ENCODE data around the gene TXK. TPM values are rescaled to one million over a fixed set of nuclear protein-coding genes. Genes with fewer than 3 reads are reported as not detected.
A peak's percentile ranks its signal among the peaks of the same experiment; 100 is the strongest.
"Not testable (repeated sequence)": the region's sequence is repeated elsewhere in the genome, so short reads cannot be mapped to it uniquely, and the experiment has no call there.

TXK gene
- total RNA-seq, 4 donors from 2014 or later, result 1.7 to 5.2 (median 3.5) TPM

GRCh38 chr4:48173056-48173991, 39.3 kb upstream of the TXK start:
- Histone ChIP-seq H3K27ac (peak overlapping the region in 2 of 4 donors; percentile 53 to 65), H3K4me1 (peaks cover 0 to 17% (median 8%) of the 10 kb centered on the region in 3 donors), H3K9me3 (no peaks in the 10 kb centered on the region), H3K36me3 (peaks cover 0 to 13% (median 0%) of the 10 kb centered on the region in 3 donors), H3K27me3 (no peaks in the 10 kb centered on the region), H3K4me3 (no peak overlapping the region)
- no peak for DNase-seq
- TF ChIP-seq, protein P1, sequence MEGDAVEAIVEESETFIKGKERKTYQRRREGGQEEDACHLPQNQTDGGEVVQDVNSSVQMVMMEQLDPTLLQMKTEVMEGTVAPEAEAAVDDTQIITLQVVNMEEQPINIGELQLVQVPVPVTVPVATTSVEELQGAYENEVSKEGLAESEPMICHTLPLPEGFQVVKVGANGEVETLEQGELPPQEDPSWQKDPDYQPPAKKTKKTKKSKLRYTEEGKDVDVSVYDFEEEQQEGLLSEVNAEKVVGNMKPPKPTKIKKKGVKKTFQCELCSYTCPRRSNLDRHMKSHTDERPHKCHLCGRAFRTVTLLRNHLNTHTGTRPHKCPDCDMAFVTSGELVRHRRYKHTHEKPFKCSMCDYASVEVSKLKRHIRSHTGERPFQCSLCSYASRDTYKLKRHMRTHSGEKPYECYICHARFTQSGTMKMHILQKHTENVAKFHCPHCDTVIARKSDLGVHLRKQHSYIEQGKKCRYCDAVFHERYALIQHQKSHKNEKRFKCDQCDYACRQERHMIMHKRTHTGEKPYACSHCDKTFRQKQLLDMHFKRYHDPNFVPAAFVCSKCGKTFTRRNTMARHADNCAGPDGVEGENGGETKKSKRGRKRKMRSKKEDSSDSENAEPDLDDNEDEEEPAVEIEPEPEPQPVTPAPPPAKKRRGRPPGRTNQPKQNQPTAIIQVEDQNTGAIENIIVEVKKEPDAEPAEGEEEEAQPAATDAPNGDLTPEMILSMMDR (IDR thresholded peaks at IDR 0.05), result no peak
- TF ChIP-seq POLR2A (IDR thresholded peaks at IDR 0.05), result no peak
- WGBS, 2 donors, result 62 to 67% methylated on average over 6 of the region's 6 CpGs
- intact Hi-C loops (cut with DNase I), result no loop called here

DNA sequence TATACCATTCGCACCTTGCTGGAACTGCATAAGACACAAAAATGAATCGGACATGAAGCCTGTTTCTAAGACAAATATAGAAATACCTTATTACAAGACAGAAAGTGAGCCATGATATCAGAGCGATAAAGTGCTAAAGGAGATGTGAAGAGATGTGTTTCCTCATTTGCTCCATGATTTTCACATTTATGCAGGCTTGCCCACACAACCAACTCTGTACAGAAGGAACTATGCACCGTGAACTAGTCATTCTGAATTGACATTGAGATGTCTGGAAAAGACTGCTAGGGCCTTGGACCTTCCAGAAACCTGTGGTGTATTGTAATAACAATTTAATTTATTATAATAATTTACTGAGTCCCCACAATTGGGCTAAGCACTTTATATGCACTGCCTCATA, 38.6 kb upstream of the TXK start:
- TF ChIP-seq, protein P1 (IDR thresholded peaks at IDR 0.05), result no peak
- no peak for TF ChIP-seq POLR2A (IDR thresholded peaks at IDR 0.05)
- WGBS, 2 donors, result 61 to 88% methylated on average over 4 of the region's 4 CpGs
- Histone ChIP-seq H3K4me3 (no peak overlapping the region), H3K4me1 (peaks cover 0 to 17% (median 8%) of the 10 kb centered on the region in 3 donors), H3K9me3 (no peaks in the 10 kb centered on the region), H3K27me3 (no peaks in the 10 kb centered on the region), H3K36me3 (peaks cover 0 to 19% (median 0%) of the 10 kb centered on the region in 3 donors), H3K27ac (no peak overlapping the region)
- intact Hi-C loops (cut with DNase I), result no loop called here
- DNase-seq, result no peak

- Histone ChIP-seq H3K4me1 (peaks cover 0 to 17% (median 8%) of the 10 kb centered on the region in 3 donors), H3K27ac (no peak overlapping the region), H3K36me3 (peaks cover 0 to 42% (median 0%) of the 10 kb centered on the region in 3 donors), H3K27me3 (no peaks in the 10 kb centered on the region), H3K4me3 (no peak overlapping the region), H3K9me3 (no peaks in the 10 kb centered on the region)
- intact Hi-C loops (cut with DNase I), result no loop called here
- WGBS, 2 donors, result 54 to 87% methylated on average over 1 of the region's 1 CpG
- DNase-seq, result no peak
- TF ChIP-seq, protein P1 (IDR thresholded peaks at IDR 0.05), result no peak
- TF ChIP-seq POLR2A (IDR thresholded peaks at IDR 0.05), result no peak
Measured at GRCh38 chr4:48169636-48170035, 35.6 kb upstream of the TXK start.

DNA sequence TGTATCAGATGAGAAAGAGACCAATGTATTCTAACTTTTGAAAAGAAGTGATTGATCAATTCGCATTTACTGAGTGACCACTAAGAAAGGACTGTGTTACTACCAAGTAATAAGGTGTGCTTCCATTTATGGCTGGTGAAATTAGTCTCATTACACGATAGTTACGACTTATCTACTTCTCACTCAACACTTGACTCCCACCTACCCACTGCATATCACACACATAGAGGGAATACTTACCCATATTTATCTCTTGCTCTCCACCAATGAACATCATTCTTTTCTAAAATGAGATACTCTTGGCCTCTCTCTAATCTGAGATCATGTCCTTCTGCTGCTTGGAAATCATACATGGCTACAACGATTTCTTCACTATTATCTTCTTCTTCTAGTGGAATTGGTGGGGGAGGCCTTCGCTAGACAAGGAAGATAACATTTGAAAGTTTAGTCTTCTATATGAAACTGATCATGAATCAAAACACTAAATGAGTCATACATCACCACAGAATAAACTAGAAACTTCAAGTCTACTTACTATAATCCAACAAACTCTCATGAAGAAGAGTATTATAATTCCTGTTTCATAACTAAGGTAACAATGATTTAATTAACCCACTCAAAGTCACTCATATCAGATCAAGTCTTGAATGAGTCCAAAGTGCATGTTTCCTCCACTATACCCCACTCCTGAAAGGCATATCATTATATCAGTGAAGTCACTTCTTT, 33.7 kb upstream of the TXK start:
- peaks cover 0 to 56% (median 0%) of the 10 kb centered on the region in 3 donors for H3K36me3 ChIP-seq
- intact Hi-C loops (cut with DNase I), result no loop called here
- H3K27me3 ChIP-seq, result no peaks in the 10 kb centered on the region
- H3K9me3 ChIP-seq, result no peaks in the 10 kb centered on the region
- H3K27ac ChIP-seq, result no peak overlapping the region
- 73 to 85% methylated on average over 5 of the region's 5 CpGs for WGBS, 2 donors
- H3K4me3 ChIP-seq, result no peak overlapping the region
- TF ChIP-seq POLR2A (IDR thresholded peaks at IDR 0.05), result no peak
- TF ChIP-seq, protein P1 (IDR thresholded peaks at IDR 0.05), result no peak
- DNase-seq, result no peak
- H3K4me1 ChIP-seq, result peaks cover 0 to 1% (median 0%) of the 10 kb centered on the region in 3 donors

DNA sequence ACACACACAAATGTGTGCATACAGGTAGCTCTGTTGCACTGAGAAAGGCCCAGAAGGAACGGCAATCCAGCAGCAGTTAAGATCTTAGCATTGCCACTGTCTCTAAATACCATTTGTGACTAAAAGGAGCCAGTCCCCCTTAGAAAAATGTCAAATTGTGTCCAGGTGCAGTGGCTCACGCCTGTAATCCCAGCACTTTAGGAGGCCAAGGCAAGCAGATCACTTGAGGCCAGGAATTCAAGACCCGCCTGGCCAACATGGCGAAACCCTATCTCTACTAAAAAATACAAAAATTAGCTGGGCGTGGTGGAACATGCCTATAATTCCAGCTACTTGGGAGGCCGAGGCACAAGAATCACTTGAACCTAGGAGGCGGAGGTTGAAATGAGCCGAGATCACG, 30.5 kb upstream of the TXK start:
- H3K27ac ChIP-seq; H3K4me3 ChIP-seq; H3K27me3 ChIP-seq; H3K9me3 ChIP-seq; intact Hi-C loops (cut with DNase I); H3K4me1 ChIP-seq; DNase-seq: not testable (repeated sequence)
- 88 to 95% methylated on average over 7 to 9 of the region's 9 CpGs for WGBS, 2 donors
- peaks cover 0 to 64% (median 0%) of the 10 kb centered on the region in 3 donors for H3K36me3 ChIP-seq
